GM12878 (cell line): ENCODE measurements around the gene CLINT1. TPM values are rescaled to one million over a fixed set of nuclear protein-coding genes. Genes with fewer than 3 reads are reported as not detected.

Experiments used
- ATAC-seq: fragments of 200-7000 bp; cut with Tn5 transposase; 3 replicates; pipeline ENCODE4 v1.9.1; 2020; ENCODE audit warnings: mild to moderate bottlenecking, moderate library complexity
- BruUV-seq: library from RNA; stranded (reverse); fragments of 400-500 nt; replicated peaks from 2 replicates; lab custom pipeline; 2021; lab: Mats Ljungman, UMichigan
- CTCF ChIA-PET: fragments of 300-600 bp; sonication (Branson Sonifier 250); formaldehyde crosslinking; extraction: SDS; loops from one replicate; lab custom pipeline; 2021; ENCODE audit warnings: inconsistent platforms; lab: Yijun Ruan, JAX
- POLR2A ChIA-PET: fragments of 350-600 bp; formaldehyde crosslinking; extraction: SDS; loops from one replicate; lab custom pipeline; 2021; ENCODE audit warnings: inconsistent platforms; lab: Charles Lee
- RAD21 ChIA-PET: fragments of 300-600 bp; sonication (Branson Sonifier 250); formaldehyde crosslinking; loops from one replicate; lab custom pipeline; 2023; ENCODE audit warnings: antibody characterized with exemption; ENCODE audit not compliant: unreplicated experiment; lab: Charles Lee
- SMC1A ChIA-PET: fragments of 300-600 bp; sonication (Branson Sonifier 250); formaldehyde crosslinking; loops from one replicate; lab custom pipeline; 2023; ENCODE audit not compliant: unreplicated experiment, uncharacterized antibody; lab: Charles Lee
- DNase-seq: peaks from one replicate; pipeline ENCODE4 v3.0.0-alpha.2; 2011; ENCODE audit warnings: low read depth, low spot score
- FAIRE-seq: peaks from 3 replicates; lab custom pipeline; 2011; peaks lifted over from hg19 to GRCh38; lab: Jason Lieb, UNC
- H2AFZ ChIP-seq: 2 replicates; pipeline ENCODE4 v1.6.0; 2011; ENCODE audit warnings: low read depth, low read length, control low read depth; ENCODE audit not compliant: control insufficient read depth
- H3K27ac ChIP-seq: 2 replicates; pipeline ENCODE4 v1.5.1; 2011; ENCODE audit warnings: control low read depth; ENCODE audit not compliant: control insufficient read depth, insufficient read depth
- H3K27me3 ChIP-seq, 2 experiments: replicated peaks in 1 of 2; 2 replicates each; pipeline versions ENCODE4 v1.6.0 to v1.6.1; 2011; ENCODE audit warnings: low read length in 1 of 2; ENCODE audit not compliant: control insufficient read depth in 2 of 2, insufficient read depth in 2 of 2
- H3K36me3 ChIP-seq, 2 experiments: 2 replicates each; pipeline ENCODE4 v1.5.1; 2011; ENCODE audit warnings: low read length in 1 of 2; ENCODE audit not compliant: control insufficient read depth in 2 of 2, insufficient read depth in 2 of 2
- H3K4me1 ChIP-seq: 2 replicates; pipeline ENCODE4 v1.6.1; 2011; ENCODE audit warnings: mild to moderate bottlenecking, low read length, moderate library complexity, mixed read lengths; ENCODE audit not compliant: control insufficient read depth, insufficient read depth
- H3K4me2 ChIP-seq: 2 replicates; pipeline ENCODE4 v1.6.0; 2011; ENCODE audit warnings: control low read depth; ENCODE audit not compliant: control insufficient read depth, insufficient read depth
- H3K4me3 ChIP-seq: fragments of 200-600 bp; sonication (generic); 2 replicates; pipeline ENCODE4 v1.5.1; 2016
- H3K79me2 ChIP-seq: 2 replicates; pipeline ENCODE4 v1.6.0; 2011; ENCODE audit warnings: low read length; ENCODE audit not compliant: control insufficient read depth, insufficient read depth
- H3K9ac ChIP-seq: 2 replicates; pipeline ENCODE4 v1.8.0; 2011; ENCODE audit warnings: low read length, control low read depth, mixed read lengths; ENCODE audit not compliant: control insufficient read depth, insufficient read depth
- H3K9me3 ChIP-seq: replicated peaks from 3 replicates; pipeline ENCODE4 v1.5.1; 2011; ENCODE audit warnings: mild to moderate bottlenecking, low read length; ENCODE audit not compliant: control insufficient read depth, insufficient read depth
- H4K20me1 ChIP-seq: 2 replicates; pipeline ENCODE4 v1.6.0; 2011; ENCODE audit not compliant: control insufficient read depth, insufficient read depth
- BCL11A ChIP-seq: IDR thresholded peaks from 2 replicates; pipeline ENCODE4 v1.6.1; 2011; ENCODE audit warnings: low read depth, low read length
- STAT1 ChIP-seq: fragments of 450-650 bp; conservative IDR thresholded peaks from 2 replicates; pipeline ENCODE4 v1.6.1; 2014; ENCODE audit warnings: antibody characterized with exemption, mild to moderate bottlenecking
- ZBTB40 ChIP-seq: fragments of 450-650 bp; IDR thresholded peaks from 2 replicates; pipeline ENCODE4 v1.6.1; 2016; ENCODE audit warnings: mild to moderate bottlenecking, moderate library complexity, borderline replicate concordance
- WGBS: methylation state at CpG from one replicate; pipeline ENCODE4 v1.1.6; 2016; ENCODE audit warnings: low lambda C conversion rate; ENCODE audit not compliant: insufficient replicate concordance, insufficient coverage; ENCODE audit errors: missing lambda C conversion rate; 5-methylcytosine and 5-hydroxymethylcytosine counted together
- in situ Hi-C: fragments of 300-500 bp; cut with MboI; formaldehyde crosslinking; loops from 9 replicates; pipeline ENCODE4 v1.14.3; 2018; ENCODE audit warnings: mixed read lengths
- intact Hi-C: fragments of 100-400 bp; cut with micrococcal nuclease; formaldehyde crosslinking; loops from one replicate; pipeline ENCODE4 v1.14.2; 2022; ENCODE audit not compliant: unreplicated experiment
- polyA plus RNA-seq, 11 experiments: library from polyadenylated mRNA; depleted of rRNA in 4 of 11; unstranded in 6 of 11; stranded (reverse) in 5 of 11; fragments of >200 nt; fragmentation: Nextera tagmentation in 4 of 11; fragmentation: Illumina TruSeq in 1 of 11; extraction: Ambion mirVana in 4 of 11; extraction: Trizol in 1 of 11; gene quantifications; 1 replicate in 1 of 11; 2 replicates in 10 of 11; pipeline versions ENCODE4 v1.2.1 to v1.2.3, GENCODE V29; 2011 to 2016; ENCODE audit warnings: inconsistent platforms in 2 of 11, missing spikeins in 2 of 11, low read depth in 1 of 11
- total RNA-seq, 4 experiments: library from RNA; depleted of rRNA in 3 of 4; stranded (reverse); fragments of >200 nt in 3 of 4; fragmentation: Illumina TruSeq in 1 of 4; extraction: Trizol in 1 of 4; gene quantifications; 2 replicates each; pipeline versions ENCODE4 v1.2.1 to v1.2.3, GENCODE V29; 2013 to 2021
- TF ChIP-seq, protein P1 (sequence below): fragments of 450-650 bp; IDR thresholded peaks from 2 replicates; pipeline ENCODE4 v1.6.1; 2014; ENCODE audit warnings: mild to moderate bottlenecking
- TF ChIP-seq, protein P2 (sequence below): fragments of 450-650 bp; IDR thresholded peaks from 2 replicates; pipeline ENCODE4 v1.6.1; 2016; ENCODE audit warnings: mild to moderate bottlenecking

Gene CLINT1
- total and polyA plus RNA-seq, 10 of the 15 experiments (the other 5 are each of a cell fraction or from before 2014, with no cell fraction given): 30.0 to 136 (median 105) TPM

GRCh38 chr5:157859227-157859575, 256 bp upstream of the CLINT1 start:
- 39% methylated on average over 10 of the region's 10 CpGs for WGBS
- Histone ChIP-seq H3K9me3 (no peaks in the 10 kb centered on the region), H3K9ac (no peak overlapping the region; the same call in 1 of the 2 replicates), H2AFZ (no peak overlapping the region), H3K4me2 (peak overlapping the region; percentile 49; the same call in 1 of the 2 replicates), H3K4me1 (peaks cover 29% of the 10 kb centered on the region), H3K4me3 (peak overlapping the region; percentile 87), H3K27ac (no peak overlapping the region), H3K27me3 (no peaks in the 10 kb centered on the region), H3K36me3 (no peaks in the 10 kb centered on the region; a peak in 1 of 4 replicates), H3K79me2 (peaks cover 21% of the 10 kb centered on the region), H4K20me1 (peaks cover 3% of the 10 kb centered on the region)
- TF ChIP-seq STAT1 (0 out of 2 replicates have a peak, but pooled peaks have one; percentile 0), ZBTB40 (peak; percentile 16; the same call in 1 of the 2 replicates), BCL11A (no peak)
- TF ChIP-seq, protein P1, sequence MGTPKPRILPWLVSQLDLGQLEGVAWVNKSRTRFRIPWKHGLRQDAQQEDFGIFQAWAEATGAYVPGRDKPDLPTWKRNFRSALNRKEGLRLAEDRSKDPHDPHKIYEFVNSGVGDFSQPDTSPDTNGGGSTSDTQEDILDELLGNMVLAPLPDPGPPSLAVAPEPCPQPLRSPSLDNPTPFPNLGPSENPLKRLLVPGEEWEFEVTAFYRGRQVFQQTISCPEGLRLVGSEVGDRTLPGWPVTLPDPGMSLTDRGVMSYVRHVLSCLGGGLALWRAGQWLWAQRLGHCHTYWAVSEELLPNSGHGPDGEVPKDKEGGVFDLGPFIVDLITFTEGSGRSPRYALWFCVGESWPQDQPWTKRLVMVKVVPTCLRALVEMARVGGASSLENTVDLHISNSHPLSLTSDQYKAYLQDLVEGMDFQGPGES: no peak
- TF ChIP-seq, protein P2, sequence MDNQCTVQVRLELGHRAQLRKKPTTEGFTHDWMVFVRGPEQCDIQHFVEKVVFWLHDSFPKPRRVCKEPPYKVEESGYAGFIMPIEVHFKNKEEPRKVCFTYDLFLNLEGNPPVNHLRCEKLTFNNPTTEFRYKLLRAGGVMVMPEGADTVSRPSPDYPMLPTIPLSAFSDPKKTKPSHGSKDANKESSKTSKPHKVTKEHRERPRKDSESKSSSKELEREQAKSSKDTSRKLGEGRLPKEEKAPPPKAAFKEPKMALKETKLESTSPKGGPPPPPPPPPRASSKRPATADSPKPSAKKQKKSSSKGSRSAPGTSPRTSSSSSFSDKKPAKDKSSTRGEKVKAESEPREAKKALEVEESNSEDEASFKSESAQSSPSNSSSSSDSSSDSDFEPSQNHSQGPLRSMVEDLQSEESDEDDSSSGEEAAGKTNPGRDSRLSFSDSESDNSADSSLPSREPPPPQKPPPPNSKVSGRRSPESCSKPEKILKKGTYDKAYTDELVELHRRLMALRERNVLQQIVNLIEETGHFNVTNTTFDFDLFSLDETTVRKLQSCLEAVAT: peak; percentile 75
- in situ Hi-C loops: loop anchor here (5.0 kb wide), 1 partner anchor 58 kb away; no protein-coding TSS in a partner anchor
- no TSS peak for BruUV-seq
- ChIA-PET RAD21 (interaction anchor here (0.9 to 1.4 kb wide), 8 partner anchors 12 to 92 kb away, joined by 3 to 6 read pairs (median 4); no protein-coding TSS in a partner anchor), SMC1A (interaction anchor here (0.7 to 4.6 kb wide), 8 partner anchors 13 to 266 kb away, joined by 3 to 35 read pairs (median 7); no protein-coding TSS in a partner anchor), CTCF (interaction anchor here (0.6 to 4.5 kb wide), 6 partner anchors 13 to 263 kb away, joined by 3 to 49 read pairs (median 3); no protein-coding TSS in a partner anchor), POLR2A (interaction anchor here (0.8 to 1.1 kb wide), 2 partner anchors 9 to 57 kb away, joined by 5 to 7 read pairs; no protein-coding TSS in a partner anchor)
- DNase-seq (no peak), FAIRE-seq (no peak), ATAC-seq (no peak)
- intact Hi-C loops: no loop called here
